ENCODE data around the gene HOMER2.

The HOMER2 gene

GRCh38 chr15:82922737-82923136 lies 29.8 kb downstream of the HOMER2 start:
- no peaks in the 10 kb centered on the region for H3K4me1 ChIP-seq (ENCODE audit: control insufficient read depth, insufficient read depth, low read length)
- no peak overlapping the region for H3K27ac ChIP-seq (ENCODE audit: extremely low read depth, low read depth, low read length)
- ChIA-PET CTCF (no interaction called here), POLR2A (no interaction called here)
- no peak for TF ChIP-seq SP7 (tag by site-specific recombination; IDR thresholded peaks at IDR 0.05)
- no peak for TF ChIP-seq KLF1 (tag by site-specific recombination; IDR thresholded peaks at IDR 0.05)
- no peak for TF ChIP-seq ZNF274 (IDR thresholded peaks at IDR 0.05; ENCODE audit: low read length)
- TF ChIP-seq ZNF274 (tag by site-specific recombination; IDR thresholded peaks at IDR 0.05; ENCODE audit: borderline replicate concordance) = no peak
- no peak for TF ChIP-seq AEBP2 (tag by site-specific recombination; IDR thresholded peaks at IDR 0.05; ENCODE audit: borderline replicate concordance)
- no peak for TF ChIP-seq EGR2 (tag by site-specific recombination; IDR thresholded peaks at IDR 0.05; ENCODE audit: low read depth)
- TF ChIP-seq HOXA7 (CRISPR knock-in tag; IDR thresholded peaks at IDR 0.05; ENCODE audit: borderline replicate concordance) = no peak
- TF ChIP-seq, protein P1, sequence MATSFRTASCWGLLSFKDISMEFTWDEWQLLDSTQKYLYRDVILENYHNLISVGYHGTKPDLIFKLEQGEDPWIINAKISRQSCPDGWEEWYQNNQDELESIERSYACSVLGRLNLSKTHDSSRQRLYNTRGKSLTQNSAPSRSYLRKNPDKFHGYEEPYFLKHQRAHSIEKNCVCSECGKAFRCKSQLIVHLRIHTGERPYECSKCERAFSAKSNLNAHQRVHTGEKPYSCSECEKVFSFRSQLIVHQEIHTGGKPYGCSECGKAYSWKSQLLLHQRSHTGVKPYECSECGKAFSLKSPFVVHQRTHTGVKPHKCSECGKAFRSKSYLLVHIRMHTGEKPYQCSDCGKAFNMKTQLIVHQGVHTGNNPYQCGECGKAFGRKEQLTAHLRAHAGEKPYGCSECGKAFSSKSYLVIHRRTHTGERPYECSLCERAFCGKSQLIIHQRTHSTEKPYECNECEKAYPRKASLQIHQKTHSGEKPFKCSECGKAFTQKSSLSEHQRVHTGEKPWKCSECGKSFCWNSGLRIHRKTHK (tag by site-specific recombination; IDR thresholded peaks at IDR 0.05) = no peak
- no peak for TF ChIP-seq ZNF626 (tag by site-specific recombination; IDR thresholded peaks at IDR 0.05)
- no peak for TF ChIP-seq KLF17 (tag by site-specific recombination; IDR thresholded peaks at IDR 0.05)
- no peak for TF ChIP-seq ZNF510 (tag by site-specific recombination; IDR thresholded peaks at IDR 0.05; ENCODE audit: insufficient replicate concordance)
- no peak for TF ChIP-seq ZNF621 (tag by site-specific recombination; IDR thresholded peaks at IDR 0.05)
- TF ChIP-seq ZNF76 (tag by site-specific recombination; IDR thresholded peaks at IDR 0.05; ENCODE audit: borderline replicate concordance, low read depth) = no peak
- H3K36me3 ChIP-seq (ENCODE audit: control insufficient read depth in 2 of 2, insufficient read depth in 1 of 2, low read length in 2 of 2) = no peaks in the 10 kb centered on the region; a peak in 1 of 3 replicates
- no peaks in the 10 kb centered on the region for H3K9me3 ChIP-seq (ENCODE audit: control insufficient read depth, insufficient read depth, low read depth, low read length)
- H3K4me3 ChIP-seq (ENCODE audit: low read depth, low read length) = no peak overlapping the region

DNA sequence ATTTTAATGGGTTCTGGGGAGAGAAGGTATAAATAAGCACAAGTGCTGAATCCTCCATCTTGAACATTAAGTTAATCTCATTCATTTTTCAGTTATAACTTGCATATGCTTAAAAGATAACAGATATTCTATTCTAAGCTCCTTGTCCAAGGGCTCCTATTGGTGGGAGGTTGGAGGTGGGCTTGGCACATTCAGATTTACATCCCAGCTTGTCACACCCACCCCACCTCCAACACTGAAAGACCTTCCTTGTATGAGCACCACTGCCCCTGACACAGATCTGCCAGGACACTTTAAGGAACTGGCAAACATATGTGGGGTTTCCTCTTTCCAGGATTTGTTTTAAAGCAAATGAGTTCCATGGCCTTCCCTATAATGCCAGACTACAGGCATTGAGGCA lies 30.6 kb downstream of the HOMER2 start:
- no peaks in the 10 kb centered on the region for H3K9me3 ChIP-seq (ENCODE audit: control insufficient read depth, insufficient read depth, low read depth, low read length)
- TF ChIP-seq ZXDB (tag by site-specific recombination; IDR thresholded peaks at IDR 0.05) = no peak
- no peak for TF ChIP-seq ZNF837 (tag by site-specific recombination; IDR thresholded peaks at IDR 0.05)
- TF ChIP-seq ZNF544 (tag by site-specific recombination; IDR thresholded peaks at IDR 0.05) = no peak
- no peak for TF ChIP-seq GLIS2 (tag by site-specific recombination; IDR thresholded peaks at IDR 0.05)
- TF ChIP-seq YY2 (tag by site-specific recombination; IDR thresholded peaks at IDR 0.05) = no peak
- no peak for TF ChIP-seq ZBTB20 (tag by site-specific recombination; IDR thresholded peaks at IDR 0.05)
- POLR2A ChIA-PET = no interaction called here
- H3K4me3 ChIP-seq (ENCODE audit: low read depth, low read length) = no peak overlapping the region
- CTCF ChIA-PET = interaction anchor here (0.6 kb wide), 1 partner anchor 10 kb away, joined by 3 read pairs; no protein-coding TSS in a partner anchor
- no peak overlapping the region for H3K27ac ChIP-seq (ENCODE audit: extremely low read depth, low read depth, low read length)
- no peaks in the 10 kb centered on the region for H3K36me3 ChIP-seq (ENCODE audit: control insufficient read depth in 2 of 2, insufficient read depth in 1 of 2, low read length in 2 of 2)
- no peaks in the 10 kb centered on the region for H3K4me1 ChIP-seq (ENCODE audit: control insufficient read depth, insufficient read depth, low read length)

- no peak overlapping the region for H3K4me3 ChIP-seq (ENCODE audit: low read depth, low read length)
- no peak overlapping the region for H3K27ac ChIP-seq (ENCODE audit: extremely low read depth, low read depth, low read length)
- no peaks in the 10 kb centered on the region for H3K9me3 ChIP-seq (ENCODE audit: control insufficient read depth, insufficient read depth, low read depth, low read length)
- ChIA-PET POLR2A (no interaction called here), CTCF (interaction anchor here (1.1 kb wide), 1 partner anchor 71 kb away, joined by 3 read pairs; no protein-coding TSS in a partner anchor)
- H3K4me1 ChIP-seq (ENCODE audit: control insufficient read depth, insufficient read depth, low read length) = no peaks in the 10 kb centered on the region
- no peaks in the 10 kb centered on the region for H3K36me3 ChIP-seq (ENCODE audit: control insufficient read depth in 2 of 2, insufficient read depth in 1 of 2, low read length in 2 of 2)
- TF ChIP-seq HOXC10 (CRISPR knock-in tag; IDR thresholded peaks at IDR 0.05) = no peak
- TF ChIP-seq ZNF624 (tag by site-specific recombination; IDR thresholded peaks at IDR 0.05) = no peak
- no peak for TF ChIP-seq KLF8 (tag by site-specific recombination; IDR thresholded peaks at IDR 0.05)
These were observed 31.3 kb downstream of the HOMER2 start for GRCh38 chr15:82921242-82921641.

All from HEK293 (cell line).